ENCODE measurements around the gene ACTL8.

The ACTL8 gene, protein sequence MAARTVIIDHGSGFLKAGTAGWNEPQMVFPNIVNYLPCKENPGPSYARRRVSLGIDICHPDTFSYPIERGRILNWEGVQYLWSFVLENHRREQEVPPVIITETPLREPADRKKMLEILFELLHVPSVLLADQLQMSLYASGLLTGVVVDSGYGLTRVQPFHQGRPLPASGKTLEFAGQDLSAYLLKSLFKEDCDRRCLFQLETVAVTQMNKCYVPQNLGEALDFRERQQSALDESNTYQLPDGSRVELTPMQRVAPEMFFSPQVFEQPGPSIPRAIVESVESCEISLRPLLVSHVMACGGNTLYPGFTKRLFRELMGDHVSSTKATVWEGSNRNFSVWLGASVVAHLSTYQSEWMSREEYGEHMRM

DNA sequence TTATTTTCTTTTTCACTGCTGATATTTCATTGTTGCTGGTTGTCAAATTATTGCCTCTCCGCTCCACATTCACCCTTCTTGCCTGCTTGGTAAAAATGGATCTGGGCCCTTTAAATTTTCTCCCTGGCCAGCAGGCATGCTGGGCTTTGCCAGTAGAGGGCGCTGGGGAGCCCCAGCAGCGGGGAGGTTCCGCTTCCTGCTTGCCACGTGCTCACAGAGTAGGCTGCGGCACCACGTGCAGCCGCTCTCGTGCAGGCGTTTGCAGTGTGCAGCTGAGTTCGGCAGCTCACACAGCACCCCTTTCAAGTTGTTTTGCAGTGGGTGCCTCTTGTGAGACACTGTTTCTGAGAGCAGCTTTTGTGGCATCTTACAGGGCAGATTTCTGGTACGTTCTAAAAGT, at the start of gene ACTL8:
ACTL8 (plus strand) TSS at position 214 of the 400 bp plus-strand sequence. CDS start 67,676 bp downstream, outside the sequence.
- no peak for DNase-seq (ENCODE audit: low spot score)

DNA sequence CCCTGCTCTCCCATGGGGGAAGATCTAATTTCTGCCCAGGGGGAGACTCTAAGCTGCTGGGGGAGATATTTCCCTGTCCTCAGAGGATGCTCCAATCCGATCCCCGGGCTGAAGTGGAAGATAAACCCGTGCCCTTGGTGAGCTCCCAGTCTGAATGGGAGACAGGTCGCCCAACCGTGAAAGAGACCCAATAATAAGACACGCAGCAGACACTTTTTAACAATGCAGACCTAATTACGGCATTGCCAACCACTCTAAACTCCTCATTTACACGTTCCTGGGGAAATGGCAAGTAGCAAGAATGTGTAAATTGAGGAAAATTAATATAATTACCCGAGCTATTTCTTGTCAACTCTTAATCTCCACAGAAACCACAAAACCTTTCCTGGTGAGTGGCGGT, 48.7 kb upstream of the ACTL8 start:
- DNase-seq (ENCODE audit: low spot score): no peak

DNA sequence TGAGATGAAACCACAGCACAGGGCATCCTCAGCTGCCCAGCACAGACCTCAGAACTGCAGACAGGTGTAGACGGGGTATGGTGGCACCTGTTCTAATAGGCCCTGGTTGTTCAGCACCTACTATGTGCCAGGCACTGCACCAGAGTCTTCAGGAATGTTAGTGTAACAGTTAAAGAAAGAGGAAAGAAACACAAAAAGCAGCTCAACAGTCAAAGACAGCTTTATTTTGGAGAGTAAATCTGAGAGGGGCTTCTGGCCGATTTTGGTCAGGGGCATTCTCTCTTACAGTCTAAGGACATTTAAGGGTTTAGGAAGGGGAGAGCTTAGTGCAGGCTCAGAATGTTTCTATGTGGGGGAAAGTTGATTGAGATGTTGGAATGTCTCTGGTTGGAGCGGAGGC, 45.2 kb upstream of the ACTL8 start:
- no peak for DNase-seq (ENCODE audit: low spot score)

DNA sequence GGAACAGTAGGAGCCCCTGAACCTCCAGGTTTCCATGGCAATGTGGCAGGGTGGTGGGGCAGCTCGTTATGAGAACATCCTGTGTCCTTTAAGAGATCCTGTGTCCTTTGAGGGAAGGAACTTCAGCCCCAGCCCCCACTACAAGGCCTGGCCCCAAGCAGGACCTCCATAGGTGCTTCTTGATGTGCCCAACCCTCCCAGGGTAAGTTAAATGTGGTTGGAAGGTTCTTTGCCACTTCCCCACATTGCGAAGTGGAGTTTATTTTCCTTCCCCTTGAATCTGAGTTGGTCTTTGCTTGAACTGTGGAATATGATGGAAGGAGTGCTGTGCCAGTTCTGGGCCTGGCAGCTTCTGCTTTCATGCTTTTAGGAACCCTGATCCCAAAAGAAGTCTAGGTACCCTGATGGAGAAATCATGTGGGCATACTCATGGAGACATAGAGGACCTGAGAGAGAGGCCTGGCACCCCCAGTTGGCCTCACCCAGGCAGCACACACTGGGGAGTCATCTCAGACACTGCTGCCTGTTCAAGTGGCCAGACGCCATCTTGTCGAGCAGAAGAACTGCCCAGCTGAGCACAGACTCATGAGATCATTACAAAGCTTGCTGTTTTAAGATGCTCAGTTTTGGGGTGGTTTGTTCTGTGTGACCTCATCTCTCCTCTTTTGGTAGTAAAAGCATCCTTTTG, 44.1 kb upstream of the ACTL8 start:
- DNase-seq (ENCODE audit: low spot score): no peak

DNA sequence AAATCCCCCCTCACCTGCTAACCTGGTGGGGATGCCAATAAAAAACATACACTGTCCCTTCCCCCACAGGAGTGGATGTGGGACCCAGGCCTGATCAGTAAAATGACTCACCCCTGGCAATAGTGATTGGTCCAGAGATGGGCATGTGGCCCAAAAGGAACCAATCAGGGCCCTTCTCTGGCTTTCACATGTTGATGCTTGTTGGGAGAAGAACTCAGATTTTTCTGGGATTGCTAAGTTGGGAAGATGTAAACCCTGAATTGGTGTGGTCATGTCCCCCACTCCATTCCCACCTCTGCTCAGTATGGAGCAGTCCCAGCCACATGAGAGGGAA, 43.6 kb upstream of the ACTL8 start:
- no peak for DNase-seq (ENCODE audit: low spot score)

DNA sequence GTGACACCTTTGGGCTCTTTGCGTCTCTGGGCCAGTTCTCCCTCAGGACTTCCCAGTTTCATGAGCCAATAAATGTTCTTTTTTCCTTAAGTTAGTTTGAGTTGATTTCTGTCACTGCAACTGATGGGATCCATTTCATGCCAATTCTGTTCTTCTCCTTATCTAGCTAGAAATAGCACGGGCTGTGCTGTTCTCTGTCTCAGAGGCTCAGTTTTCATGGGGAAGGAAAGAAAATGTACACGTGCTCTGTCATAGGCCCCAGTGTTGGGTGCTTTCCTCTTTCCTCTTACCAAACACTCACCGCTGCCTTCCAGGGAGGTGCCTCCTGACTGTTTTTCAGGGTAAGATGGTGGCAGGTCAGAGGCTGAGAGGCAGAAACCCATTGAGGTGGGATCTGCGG, 43.2 kb upstream of the ACTL8 start:
- DNase-seq (ENCODE audit: low spot score): no peak

DNA sequence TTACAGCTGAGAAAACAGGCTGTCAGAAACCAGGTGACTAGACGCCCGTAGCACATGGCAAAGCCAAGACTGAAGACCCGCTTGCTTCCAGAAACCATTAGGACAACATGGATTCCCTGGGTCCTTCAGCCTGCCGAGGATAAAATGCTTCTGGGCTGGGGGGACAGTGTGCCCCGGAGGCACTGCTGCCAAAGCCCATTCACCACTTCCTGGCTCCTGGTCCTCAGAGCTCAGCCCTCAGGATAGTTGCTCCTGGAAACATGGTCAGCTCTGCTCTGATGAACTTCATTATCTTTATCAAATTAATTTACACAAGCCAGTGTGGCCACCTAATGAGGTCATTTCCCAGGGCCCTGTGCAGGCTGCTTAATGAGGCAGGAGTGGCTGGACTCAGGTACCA, 41.1 kb upstream of the ACTL8 start:
- DNase-seq (ENCODE audit: low spot score): no peak

DNA sequence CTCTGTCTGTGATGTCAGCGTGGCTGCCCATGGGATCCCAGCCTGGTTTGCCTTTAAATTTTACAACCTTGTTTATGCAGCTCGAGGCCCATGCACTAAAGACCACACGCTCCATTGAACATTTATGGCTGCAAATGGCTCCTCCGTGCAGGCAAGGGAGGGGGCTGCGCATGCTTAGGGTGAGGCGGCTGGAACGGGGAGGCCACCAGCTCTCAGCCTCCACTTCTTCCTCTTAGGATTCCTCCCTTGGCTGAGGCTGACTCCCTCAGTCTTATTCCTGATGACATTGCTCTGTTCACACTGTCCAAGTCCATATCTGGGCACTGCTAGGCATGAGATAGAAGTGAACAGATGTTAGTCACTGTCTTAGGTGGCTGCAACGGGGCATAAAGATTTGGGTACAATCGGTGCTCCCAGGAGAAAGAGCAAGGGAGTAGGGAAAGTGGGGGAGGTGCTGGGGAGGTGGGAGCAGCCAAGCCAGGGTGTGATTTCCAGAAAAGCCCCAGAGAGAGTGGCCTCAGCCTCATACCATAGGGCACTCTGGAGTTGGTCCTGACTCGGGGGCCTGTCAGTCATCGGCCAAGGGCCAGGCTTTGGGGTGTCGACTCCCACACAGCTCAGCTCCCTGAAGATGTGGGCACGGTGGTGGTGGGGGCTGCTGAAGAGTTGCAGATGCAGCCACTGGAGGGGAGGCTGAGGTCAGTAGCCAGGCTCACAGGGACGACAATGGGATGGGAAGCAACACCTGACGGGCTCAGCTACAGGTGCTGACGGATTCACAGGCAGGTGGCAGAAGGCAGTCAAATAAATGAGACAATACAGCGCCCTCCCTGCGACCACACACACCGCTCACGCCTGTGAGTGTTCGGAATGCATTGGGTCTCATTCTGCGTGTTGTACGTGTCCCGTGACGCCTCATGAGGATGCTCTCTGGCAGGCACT, 37.3 kb upstream of the ACTL8 start:
- no peak for DNase-seq (ENCODE audit: low spot score)

DNA sequence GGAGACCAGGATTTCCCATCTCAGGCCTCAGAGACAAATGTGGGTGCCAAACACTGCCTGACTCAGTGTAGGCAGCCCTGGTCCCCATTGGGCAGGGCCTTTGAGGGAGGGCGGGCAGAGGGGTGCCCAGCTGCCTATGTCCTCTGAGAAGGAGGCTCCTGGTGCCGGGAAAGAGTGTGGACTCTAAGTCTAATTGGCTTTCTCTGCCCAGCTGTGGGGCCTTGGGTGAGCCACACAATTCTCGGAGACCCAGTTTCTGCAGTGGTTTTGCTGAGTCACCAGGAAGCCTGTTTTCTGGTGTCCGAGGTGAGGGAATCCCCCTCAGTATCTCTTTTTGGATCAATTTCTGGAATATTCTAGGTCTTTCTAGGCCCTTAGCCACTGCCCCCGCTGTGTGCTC, 35.3 kb upstream of the ACTL8 start:
- DNase-seq (ENCODE audit: low spot score): no peak

DNA sequence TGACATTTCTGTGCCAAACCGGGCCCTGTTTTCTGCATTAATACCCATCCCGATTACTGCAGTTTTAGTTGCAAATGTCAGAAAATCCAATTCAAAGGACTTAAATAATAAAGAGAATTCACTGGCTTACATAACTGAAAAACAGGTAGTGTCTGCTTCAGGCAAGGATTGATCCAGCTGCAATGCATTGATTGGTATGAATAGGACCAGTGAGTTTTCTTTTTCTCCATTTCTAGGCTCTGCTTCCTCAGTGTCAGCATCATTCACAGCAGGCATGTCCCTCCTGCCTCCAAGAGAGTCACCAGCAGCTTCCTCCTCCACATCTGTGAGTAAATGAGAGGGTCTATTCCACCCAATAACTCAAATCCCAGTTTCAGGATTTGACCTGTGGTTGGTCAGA, 33.7 kb upstream of the ACTL8 start:
- DNase-seq (ENCODE audit: low spot score): no peak

DNA sequence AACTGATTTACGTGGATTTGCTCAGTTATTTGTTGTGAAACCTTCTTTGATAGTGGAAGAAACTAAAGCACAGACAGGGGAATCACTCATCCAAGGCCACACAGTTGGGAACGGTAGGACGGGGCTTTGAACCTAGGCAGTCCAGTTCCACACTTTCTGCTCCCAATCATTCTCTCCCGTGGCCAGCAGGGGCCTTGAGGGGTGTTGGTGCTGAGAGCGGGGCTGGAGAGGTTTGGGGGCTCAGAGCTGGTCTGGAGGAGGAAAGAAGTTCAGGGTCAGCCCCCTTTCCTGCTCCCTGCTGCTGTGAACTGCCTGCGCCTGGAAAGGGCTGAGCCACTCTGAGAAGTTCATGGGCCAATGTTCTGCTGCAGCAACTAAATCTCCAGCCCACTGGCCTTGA, 31.4 kb upstream of the ACTL8 start:
- no peak for DNase-seq (ENCODE audit: low spot score)

DNA sequence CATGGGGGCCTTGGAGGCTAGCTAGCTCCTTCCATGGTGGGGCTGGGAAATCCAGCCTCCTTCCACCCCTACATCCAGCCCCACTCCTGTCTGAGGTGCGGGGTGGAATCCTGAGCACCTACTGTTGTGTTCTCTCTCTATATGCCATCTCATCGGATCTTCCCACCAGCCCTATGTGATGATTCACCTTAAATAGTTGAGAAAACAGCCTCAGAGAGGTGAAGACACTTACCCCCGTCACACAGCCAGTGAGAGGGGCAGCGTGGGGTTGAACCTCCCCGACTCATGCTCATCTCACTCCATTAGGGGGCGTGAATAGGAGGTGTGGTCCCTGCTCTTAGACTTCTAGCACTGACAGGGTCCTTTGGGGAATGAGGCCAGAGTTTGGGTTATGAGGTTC, 31.0 kb upstream of the ACTL8 start:
- no peak for DNase-seq (ENCODE audit: low spot score)

DNA sequence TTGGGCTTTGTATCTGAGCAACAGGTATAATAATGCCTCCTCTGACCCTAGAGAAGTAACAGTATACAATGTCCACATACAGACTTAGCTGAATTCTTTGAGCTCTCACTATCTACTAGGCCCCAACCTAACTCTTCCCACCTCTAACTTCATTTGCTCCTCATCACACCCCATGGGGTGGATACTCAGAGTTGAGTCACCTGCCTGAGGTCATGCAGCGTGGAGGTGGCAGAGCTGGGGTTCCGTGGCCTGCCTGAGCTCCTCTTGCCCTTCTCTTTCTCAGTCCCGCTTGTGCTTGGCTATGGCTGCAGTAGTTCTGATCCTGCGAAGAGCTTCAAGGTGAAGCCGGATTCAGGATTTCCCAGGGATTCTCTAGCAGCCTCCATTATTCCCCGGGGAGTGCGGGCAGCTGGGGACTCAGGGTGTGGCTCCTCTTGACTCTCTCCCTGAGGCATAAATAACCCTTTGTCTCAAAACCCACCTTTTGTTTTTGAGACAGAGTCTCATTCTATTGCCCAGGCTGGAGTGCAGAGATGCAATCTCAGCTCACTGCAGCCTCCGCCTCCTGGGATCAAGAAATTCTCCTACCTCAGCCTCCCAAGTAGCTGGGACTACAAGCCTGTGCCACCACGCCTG, 29.9 kb upstream of the ACTL8 start:
- DNase-seq (ENCODE audit: low spot score): no peak

DNA sequence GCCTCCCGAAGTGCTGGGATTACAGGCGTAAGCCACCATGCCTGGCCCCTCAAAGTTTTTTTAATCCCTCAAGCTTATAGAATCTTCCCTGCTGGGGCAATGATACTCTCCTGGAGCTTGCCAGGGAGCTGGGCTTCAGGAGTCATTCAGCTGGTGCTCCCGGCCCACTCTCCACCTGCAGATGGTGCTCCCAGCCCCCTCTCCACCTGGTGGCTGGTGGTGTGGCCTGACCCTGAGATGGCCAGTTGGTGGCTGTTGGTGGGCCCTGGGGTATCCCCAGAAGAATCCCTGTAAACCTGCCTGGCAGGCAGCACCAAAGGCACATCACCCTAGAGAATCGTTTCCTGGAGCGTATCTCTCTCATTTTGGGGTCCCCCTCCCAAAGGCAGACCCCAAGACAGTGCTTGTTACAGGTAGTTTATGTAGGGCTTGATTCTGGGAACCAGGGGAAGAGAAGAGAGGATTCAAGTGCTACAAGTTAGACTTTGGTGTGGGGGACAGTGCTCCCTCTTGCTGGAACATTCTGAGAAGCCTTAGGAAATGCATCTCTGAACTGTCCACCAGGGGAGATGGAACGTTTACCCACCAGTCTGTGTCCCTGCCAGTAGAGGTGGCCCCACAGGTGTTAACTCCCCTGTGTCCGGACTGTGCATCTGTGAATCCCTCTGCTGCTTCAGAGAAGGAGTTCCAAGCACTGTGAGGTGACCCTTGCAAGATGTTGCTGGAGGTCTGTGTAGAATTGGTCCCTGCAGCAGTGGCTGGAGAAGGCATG, 29.1 kb upstream of the ACTL8 start:
- DNase-seq (ENCODE audit: low spot score): no peak

DNA sequence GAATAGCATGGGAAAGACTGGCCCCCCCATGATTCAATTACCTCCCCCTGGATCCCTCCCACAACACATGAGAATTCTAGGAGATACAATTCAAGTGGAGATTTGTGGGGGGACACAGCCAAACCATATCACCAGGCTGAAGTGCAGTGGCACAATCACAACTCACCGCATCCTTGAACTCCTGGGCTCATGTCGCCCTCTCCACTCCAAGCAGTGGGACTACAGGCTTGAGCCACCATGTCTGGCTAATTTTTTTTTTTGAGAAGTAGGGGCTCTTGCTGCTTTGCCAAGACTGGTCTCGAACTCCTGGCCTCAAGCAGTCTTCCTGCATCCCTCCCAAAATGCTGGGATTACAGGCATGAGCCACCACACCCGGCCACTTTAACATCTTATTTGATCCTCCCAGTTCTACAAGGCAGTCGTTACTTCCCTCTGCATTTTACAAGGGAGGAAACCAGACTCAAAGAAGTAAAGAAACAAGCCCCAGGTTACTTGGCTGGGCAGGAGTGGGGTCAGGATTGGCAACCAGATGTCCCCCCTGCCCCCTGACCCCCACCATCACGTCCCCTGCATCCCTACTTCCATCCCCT, 26.9 kb upstream of the ACTL8 start:
- no peak for DNase-seq (ENCODE audit: low spot score)

DNA sequence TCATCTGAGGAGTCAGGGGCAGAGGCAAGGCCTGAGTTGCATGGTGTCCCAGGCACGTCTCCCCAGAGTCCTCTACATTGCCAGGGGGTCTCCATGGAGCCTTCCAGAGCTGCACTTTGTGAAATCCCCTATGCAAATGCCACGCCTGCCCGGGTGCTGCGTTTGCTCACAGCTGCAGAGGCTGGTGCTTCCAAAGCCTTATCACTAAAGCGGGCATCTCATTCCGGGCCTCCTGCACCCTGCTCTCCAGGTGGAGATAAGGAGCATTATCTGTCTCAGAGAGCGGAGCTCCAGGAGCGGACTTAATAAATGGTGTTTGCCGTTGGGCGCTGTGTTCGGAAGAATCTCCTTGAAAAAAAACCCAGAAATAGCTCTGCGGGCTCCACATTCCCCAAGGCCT, 25.9 kb upstream of the ACTL8 start:
- DNase-seq (ENCODE audit: low spot score): no peak

DNA sequence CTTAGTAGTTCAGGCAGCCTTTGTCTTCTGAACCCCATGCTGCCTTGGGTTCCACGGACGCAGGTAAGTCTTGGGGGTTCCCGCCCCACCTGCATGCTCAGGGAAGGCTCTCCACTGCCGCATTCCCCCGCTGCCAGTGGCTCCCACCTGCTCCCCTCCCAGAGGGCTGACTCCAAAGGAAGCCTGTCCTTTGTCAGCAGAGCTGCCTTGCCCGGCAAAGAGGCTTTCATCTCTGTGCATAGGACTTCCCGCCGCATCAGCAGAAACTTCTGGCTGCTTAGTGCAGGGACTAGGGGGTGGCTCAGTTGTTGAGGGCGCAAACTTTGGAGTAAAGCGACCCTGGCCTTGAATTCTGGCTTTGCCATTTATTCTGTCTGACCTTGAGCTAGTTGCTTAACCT, 25.2 kb upstream of the ACTL8 start:
- DNase-seq (ENCODE audit: low spot score): no peak

DNA sequence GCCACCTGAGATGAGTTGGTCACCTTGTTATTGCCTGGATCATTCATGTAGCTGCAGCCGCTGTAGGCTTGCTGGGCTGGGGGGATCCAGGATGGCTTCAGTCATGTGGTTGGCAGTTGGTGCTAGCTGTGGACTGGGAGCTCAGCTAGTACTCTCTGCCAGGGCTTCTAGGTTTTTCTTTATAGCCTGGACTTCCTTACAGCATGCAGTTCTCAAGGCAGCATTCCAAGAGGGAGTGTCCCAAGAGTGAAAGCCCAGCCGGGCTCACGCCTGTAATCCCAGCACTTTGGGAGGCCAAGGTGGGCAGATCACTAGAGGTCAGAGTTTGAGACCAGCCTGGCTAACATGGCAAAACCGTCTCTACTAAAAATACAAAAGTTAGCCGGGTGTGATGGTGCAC, 23.7 kb upstream of the ACTL8 start:
- no peak for DNase-seq (ENCODE audit: low spot score)

DNA sequence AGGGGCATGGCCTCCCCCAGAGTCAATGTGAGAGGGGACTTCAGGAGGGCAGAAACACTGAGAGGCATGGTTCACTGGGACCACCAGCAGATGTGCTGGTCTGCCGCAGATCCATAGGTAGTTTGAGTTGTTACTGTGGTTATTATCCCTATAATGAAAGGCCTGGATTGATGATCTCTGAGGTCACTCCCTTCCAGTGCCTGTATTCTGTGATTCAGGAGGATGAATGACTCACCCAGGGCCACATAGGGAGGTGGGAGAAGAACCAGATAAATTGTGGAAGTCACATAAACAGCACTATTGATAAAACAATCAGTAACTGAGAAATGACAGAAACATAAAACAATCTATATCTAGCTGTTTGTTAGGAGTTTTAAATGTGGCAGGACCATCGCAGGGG, 22.7 kb upstream of the ACTL8 start:
- DNase-seq (ENCODE audit: low spot score): no peak

DNA sequence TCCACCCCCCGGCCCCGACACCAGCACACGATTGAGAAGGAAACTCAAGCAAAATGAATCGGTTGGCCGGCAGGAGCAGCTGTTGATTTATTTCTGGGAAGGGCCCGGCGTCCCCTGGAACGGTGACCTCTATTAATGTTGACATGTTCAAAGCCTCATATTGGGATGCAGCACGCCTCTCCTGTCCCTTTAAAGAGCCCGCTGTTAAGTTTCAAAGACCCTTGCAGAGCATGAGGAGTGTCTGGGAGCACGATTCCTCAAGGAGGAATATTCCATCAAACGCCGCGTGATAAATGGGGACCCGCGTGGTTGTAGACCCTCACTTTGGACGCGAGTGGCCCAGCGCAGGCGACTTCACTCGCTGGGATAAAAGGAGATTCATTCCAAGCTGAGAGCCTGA, 21.5 kb upstream of the ACTL8 start:
- DNase-seq (ENCODE audit: low spot score): no peak

DNA sequence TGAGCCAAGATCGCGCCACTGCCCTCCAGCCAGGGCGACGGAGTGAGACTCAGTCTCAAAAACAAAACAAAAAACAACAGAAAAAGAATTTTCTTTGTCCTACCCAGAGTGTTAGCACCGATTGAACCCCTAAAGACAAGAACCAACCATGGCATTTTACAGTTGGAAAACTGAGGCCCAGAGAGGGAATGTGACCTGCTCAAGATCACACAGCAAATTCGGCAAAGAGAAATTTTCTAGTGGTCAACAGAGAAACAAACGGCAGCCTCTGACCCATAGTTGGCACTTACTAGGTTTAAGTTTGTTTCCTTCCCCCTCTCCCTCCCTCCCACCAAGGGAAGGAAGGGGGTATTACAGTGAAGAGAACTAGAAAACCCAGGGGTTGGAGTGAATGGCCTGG, 20.5 kb upstream of the ACTL8 start:
- DNase-seq (ENCODE audit: low spot score): no peak

Measured in HuH-7 (cell line).